ENCODE data around the gene FAM169A. TPM values are rescaled to one million over a fixed set of nuclear protein-coding genes. Genes with fewer than 3 reads are reported as not detected.

Gene FAM169A
- total RNA-seq, 1 donor from 2014 or later = 11.9 TPM

- H3K9me3 ChIP-seq (ENCODE audit: insufficient read depth, low read depth, low read length) = no peaks in the 10 kb centered on the region
- H3K36me3 ChIP-seq (ENCODE audit: insufficient read depth, low read length) = no peaks in the 10 kb centered on the region
- Mint-ChIP-seq H3K27ac (ENCODE audit: unreplicated experiment) (no peak overlapping the region), H3K4me3 (ENCODE audit: unreplicated experiment) (no peak overlapping the region), H3K4me1 (ENCODE audit: low read depth, unreplicated experiment) (peaks cover 11% of the 10 kb centered on the region), H3K27me3 (ENCODE audit: low read depth, unreplicated experiment) (no peaks in the 10 kb centered on the region), H3K36me3 (ENCODE audit: low read depth, unreplicated experiment) (no peaks in the 10 kb centered on the region), H3K9me3 (ENCODE audit: unreplicated experiment) (peaks cover 10% of the 10 kb centered on the region)
- peak overlapping the region; percentile 20 for H3K4me3 ChIP-seq (ENCODE audit: insufficient read depth, low read depth, low read length)
- H3K4me1 ChIP-seq (ENCODE audit: insufficient read depth, low read length) = peaks cover 3% of the 10 kb centered on the region
- H3K27me3 ChIP-seq (ENCODE audit: insufficient read depth, low read length) = no peaks in the 10 kb centered on the region
- DNase-seq (ENCODE audit: low read depth) = peak; percentile 63
- H3K27ac ChIP-seq (ENCODE audit: low read depth, low read length) = peak overlapping the region; percentile 28
- TF ChIP-seq EZH2 (IDR thresholded peaks at IDR 0.05; ENCODE audit: insufficient read depth, low read length) (no peak), CTCF (IDR thresholded peaks at IDR 0.05; ENCODE audit: insufficient read depth, low read depth, low read length) (no peak)
- H4K20me1 ChIP-seq (ENCODE audit: insufficient read depth, low read length) = no peaks in the 10 kb centered on the region
- no peak for FAIRE-seq
- peak overlapping the region; percentile 69 for H3K4me2 ChIP-seq (ENCODE audit: low read length)
- H3K79me2 ChIP-seq (ENCODE audit: insufficient read depth, low read length) = no peaks in the 10 kb centered on the region
- peak overlapping the region; percentile 64 for H2AFZ ChIP-seq (ENCODE audit: low read depth, low read length)
- no peak overlapping the region for H3K9ac ChIP-seq (ENCODE audit: low read length)
These were observed 14.4 kb downstream of the FAM169A start for GRCh38 chr5:74851684-74852353.

GRCh38 chr5:74850789-74851425 lies 15.3 kb downstream of the FAM169A start:
- Mint-ChIP-seq H3K27ac (ENCODE audit: unreplicated experiment) (no peak overlapping the region), H3K4me1 (ENCODE audit: low read depth, unreplicated experiment) (peaks cover 11% of the 10 kb centered on the region), H3K36me3 (ENCODE audit: low read depth, unreplicated experiment) (no peaks in the 10 kb centered on the region), H3K4me3 (ENCODE audit: unreplicated experiment) (no peak overlapping the region), H3K27me3 (ENCODE audit: low read depth, unreplicated experiment) (no peaks in the 10 kb centered on the region), H3K9me3 (ENCODE audit: unreplicated experiment) (peaks cover 5% of the 10 kb centered on the region)
- H3K4me1 ChIP-seq (ENCODE audit: insufficient read depth, low read length) = peaks cover 3% of the 10 kb centered on the region
- H3K27me3 ChIP-seq (ENCODE audit: insufficient read depth, low read length) = no peaks in the 10 kb centered on the region
- H3K9ac ChIP-seq (ENCODE audit: low read length) = no peak overlapping the region
- H3K9me3 ChIP-seq (ENCODE audit: insufficient read depth, low read depth, low read length) = no peaks in the 10 kb centered on the region
- no peak overlapping the region for H3K27ac ChIP-seq (ENCODE audit: low read depth, low read length)
- no peaks in the 10 kb centered on the region for H4K20me1 ChIP-seq (ENCODE audit: insufficient read depth, low read length)
- H3K4me2 ChIP-seq (ENCODE audit: low read length) = no peak overlapping the region
- H3K79me2 ChIP-seq (ENCODE audit: insufficient read depth, low read length) = no peaks in the 10 kb centered on the region
- no peak for TF ChIP-seq EZH2 (IDR thresholded peaks at IDR 0.05; ENCODE audit: insufficient read depth, low read length)
- TF ChIP-seq CTCF (IDR thresholded peaks at IDR 0.05; ENCODE audit: insufficient read depth, low read depth, low read length) = no peak
- peak overlapping the region; percentile 27 for H2AFZ ChIP-seq (ENCODE audit: low read depth, low read length)
- H3K4me3 ChIP-seq (ENCODE audit: insufficient read depth, low read depth, low read length) = no peak overlapping the region
- DNase-seq (ENCODE audit: low read depth) = no peak
- FAIRE-seq = no peak
- H3K36me3 ChIP-seq (ENCODE audit: insufficient read depth, low read length) = no peaks in the 10 kb centered on the region

- peaks cover 11% of the 10 kb centered on the region for H3K4me1 Mint-ChIP-seq (ENCODE audit: low read depth, unreplicated experiment)
- TF ChIP-seq CTCF (IDR thresholded peaks at IDR 0.05; ENCODE audit: insufficient read depth, low read depth, low read length) = no peak
- TF ChIP-seq EZH2 (IDR thresholded peaks at IDR 0.05; ENCODE audit: insufficient read depth, low read length) = no peak
- H3K27me3 ChIP-seq (ENCODE audit: insufficient read depth, low read length) = no peaks in the 10 kb centered on the region
- FAIRE-seq (no peak), DNase-seq (ENCODE audit: low read depth) (no peak)
- H3K36me3 Mint-ChIP-seq (ENCODE audit: low read depth, unreplicated experiment) = no peaks in the 10 kb centered on the region
- H2AFZ ChIP-seq (ENCODE audit: low read depth, low read length) = no peak overlapping the region
- H3K4me1 ChIP-seq (ENCODE audit: insufficient read depth, low read length) = peaks cover 3% of the 10 kb centered on the region
- H3K79me2 ChIP-seq (ENCODE audit: insufficient read depth, low read length) = no peaks in the 10 kb centered on the region
- H3K4me2 ChIP-seq (ENCODE audit: low read length) = no peak overlapping the region
- H3K27ac ChIP-seq (ENCODE audit: low read depth, low read length) = no peak overlapping the region
- H3K9me3 ChIP-seq (ENCODE audit: insufficient read depth, low read depth, low read length) = no peaks in the 10 kb centered on the region
- no peak overlapping the region for H3K4me3 Mint-ChIP-seq (ENCODE audit: unreplicated experiment)
- H4K20me1 ChIP-seq (ENCODE audit: insufficient read depth, low read length) = no peaks in the 10 kb centered on the region
- H3K9ac ChIP-seq (ENCODE audit: low read length) = no peak overlapping the region
- no peaks in the 10 kb centered on the region for H3K27me3 Mint-ChIP-seq (ENCODE audit: low read depth, unreplicated experiment)
- no peak overlapping the region for H3K4me3 ChIP-seq (ENCODE audit: insufficient read depth, low read depth, low read length)
- no peak overlapping the region for H3K27ac Mint-ChIP-seq (ENCODE audit: unreplicated experiment)
- H3K36me3 ChIP-seq (ENCODE audit: insufficient read depth, low read length) = no peaks in the 10 kb centered on the region
- H3K9me3 Mint-ChIP-seq (ENCODE audit: unreplicated experiment) = no peaks in the 10 kb centered on the region
These were observed 16.2 kb downstream of the FAM169A start for GRCh38 chr5:74850030-74850429.

Measured in astrocyte (in vitro differentiated cells and primary cell).